Fibroblast of mammary gland (primary cell): ENCODE measurements around the gene ARL5B.

ENCODE experiments used
- DNase-seq: peaks from one replicate; pipeline ENCODE4 v3.0.0-alpha.2; 2010; ENCODE audit warnings: low read depth
- H3K4me3 ChIP-seq: 2 replicates; pipeline ENCODE4 v1.5.1; 2011; ENCODE audit warnings: low read depth, mild to moderate bottlenecking, low read length, moderate library complexity; ENCODE audit not compliant: control insufficient read depth
- CTCF ChIP-seq: conservative IDR thresholded peaks from 2 replicates; pipeline ENCODE4 v1.5.1; 2011; ENCODE audit warnings: low read depth, low read length, inconsistent platforms; ENCODE audit not compliant: control insufficient read depth, insufficient read depth

ARL5B gene

GRCh38 chr10:18659819-18660535 lies 746 bp downstream of the ARL5B start:
- no peak for TF ChIP-seq CTCF
- peak; percentile 36 for DNase-seq
- H3K4me3 ChIP-seq = peak overlapping the region; percentile 93

GRCh38 chr10:18660816-18661431 lies 1.7 kb downstream of the ARL5B start:
- TF ChIP-seq CTCF = no peak
- H3K4me3 ChIP-seq = peak overlapping the region; percentile 93
- DNase-seq = no peak

- DNase-seq = no peak
- no peak for TF ChIP-seq CTCF
- H3K4me3 ChIP-seq = no peak overlapping the region
Measured at GRCh38 chr10:18664841-18665478, 5.7 kb downstream of the ARL5B start.

- H3K4me3 ChIP-seq = no peak overlapping the region
- no peak for TF ChIP-seq CTCF
- no peak for DNase-seq
Measured at GRCh38 chr10:18665815-18666558, 6.8 kb downstream of the ARL5B start.

GRCh38 chr10:18666810-18667209 lies 7.6 kb downstream of the ARL5B start:
- no peak overlapping the region for H3K4me3 ChIP-seq
- no peak for TF ChIP-seq CTCF
- DNase-seq = peak; percentile 71

GRCh38 chr10:18668026-18668425 lies 8.8 kb downstream of the ARL5B start:
- TF ChIP-seq CTCF = no peak
- DNase-seq = no peak
- no peak overlapping the region for H3K4me3 ChIP-seq
